HG03095 (cell line): ENCODE results near the gene MATN4.
"Not testable (repeated sequence)": the region's sequence is repeated elsewhere in the genome, so short reads cannot be mapped to it uniquely, and the experiment has no call there.

Source experiments
- ATAC-seq: cut with Tn5 transposase; IDR thresholded peaks from one replicate; pipeline ENCODE4 v1.9.1; 2021; ENCODE audit warnings: moderate library complexity; ENCODE audit not compliant: unreplicated experiment

MATN4 gene

GRCh38 chr20:45308117-45308778 is at the start of gene MATN4:
Gene MATN4 (minus strand): TSS chr20:45308299. CDS start chr20:45305582, 2,717 bp downstream.
- ATAC-seq = no peak

GRCh38 chr20:45355209-45356084 is 47.3 kb upstream of the MATN4 start:
- ATAC-seq = no peak

- ATAC-seq = no peak
Observed at GRCh38 chr20:45354423-45355208, 46.5 kb upstream of the MATN4 start.

DNA sequence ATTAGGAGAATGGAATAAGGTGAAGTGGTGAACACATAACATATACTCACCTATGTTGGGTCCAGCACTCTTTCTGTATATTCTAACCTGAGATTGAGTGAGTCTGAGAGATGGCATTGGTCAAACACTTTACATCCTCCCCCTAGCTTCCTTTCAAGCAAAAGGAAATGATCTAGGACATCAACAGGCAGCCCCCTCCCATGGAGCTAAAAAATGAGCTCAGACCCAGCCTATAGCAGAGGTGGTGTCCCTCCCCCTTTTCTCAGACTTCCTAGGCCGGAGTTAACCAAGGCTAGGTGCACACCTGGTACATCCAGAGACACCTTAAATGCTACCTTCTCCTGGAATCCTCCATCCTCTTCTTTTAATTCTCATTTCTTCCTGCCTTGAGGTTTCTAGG is 45.6 kb upstream of the MATN4 start:
- ATAC-seq = no peak

DNA sequence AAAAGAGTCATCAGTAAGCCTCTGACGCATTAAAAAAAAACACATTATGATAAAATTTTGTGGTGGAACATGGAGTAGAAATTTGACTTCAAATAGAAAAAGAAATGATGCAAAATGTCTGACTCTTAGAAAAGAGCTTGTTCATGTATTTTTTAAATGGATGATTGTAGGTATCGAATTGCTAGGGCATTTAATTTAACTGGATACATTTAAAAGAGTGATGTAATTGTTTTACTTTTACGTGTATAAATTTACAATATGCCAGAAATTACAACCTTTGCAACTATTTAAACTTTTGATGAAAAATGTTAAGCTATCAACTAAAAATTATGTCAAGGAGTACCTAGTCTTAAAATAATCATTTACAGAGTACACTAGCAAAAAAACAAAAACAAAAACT is 44.6 kb upstream of the MATN4 start:
- no peak for ATAC-seq

DNA sequence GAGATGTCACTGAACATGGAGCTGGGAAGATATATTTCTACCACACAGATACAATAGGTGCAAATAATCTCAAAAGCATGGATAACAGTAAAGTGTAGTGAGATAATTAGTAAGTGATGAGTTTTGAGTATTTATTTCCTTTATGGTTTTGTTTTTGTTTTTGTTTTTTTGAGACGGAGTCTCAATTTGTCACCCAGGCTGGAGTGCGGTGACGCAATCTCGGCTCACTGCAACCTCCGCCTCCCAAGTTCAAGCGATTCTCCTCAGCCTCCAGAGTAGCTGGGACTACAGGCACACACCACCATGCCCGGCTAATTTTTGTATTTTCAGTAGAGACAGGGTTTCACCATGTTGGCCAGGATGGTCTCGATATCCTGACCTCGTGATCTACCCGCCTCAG is 42.7 kb upstream of the MATN4 start:
- not testable (repeated sequence) for ATAC-seq

DNA sequence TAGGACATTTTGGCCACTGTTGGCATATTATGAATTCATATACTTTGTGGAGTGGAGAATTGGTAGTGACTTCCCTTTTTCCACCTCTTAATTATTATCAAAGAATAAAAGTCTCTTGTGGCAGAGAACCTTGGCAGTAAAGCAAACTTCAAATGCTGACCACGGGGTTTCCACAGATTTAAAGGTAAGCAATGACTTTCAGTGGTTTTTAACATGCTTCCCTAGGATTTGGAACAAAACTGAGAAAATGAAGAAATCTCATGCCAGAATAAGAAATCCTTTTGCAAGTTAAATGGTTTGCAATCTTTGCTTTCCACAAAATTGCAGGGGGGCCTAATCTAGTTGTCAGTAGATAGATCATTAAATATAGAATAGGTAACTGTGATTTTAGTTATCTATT is 42.1 kb upstream of the MATN4 start:
- no peak for ATAC-seq

- no peak for ATAC-seq
Observed at GRCh38 chr20:45347936-45348778, 40.1 kb upstream of the MATN4 start, which contains the start of gene SDC4. Gene SDC4 (minus strand): TSS chr20:45348424. CDS start chr20:45348384, 40 bp downstream.

GRCh38 chr20:45347297-45347935 is 39.3 kb upstream of the MATN4 start:
- ATAC-seq = no peak

- no peak for ATAC-seq
Observed at GRCh38 chr20:45346851-45347250, 38.8 kb upstream of the MATN4 start.

DNA sequence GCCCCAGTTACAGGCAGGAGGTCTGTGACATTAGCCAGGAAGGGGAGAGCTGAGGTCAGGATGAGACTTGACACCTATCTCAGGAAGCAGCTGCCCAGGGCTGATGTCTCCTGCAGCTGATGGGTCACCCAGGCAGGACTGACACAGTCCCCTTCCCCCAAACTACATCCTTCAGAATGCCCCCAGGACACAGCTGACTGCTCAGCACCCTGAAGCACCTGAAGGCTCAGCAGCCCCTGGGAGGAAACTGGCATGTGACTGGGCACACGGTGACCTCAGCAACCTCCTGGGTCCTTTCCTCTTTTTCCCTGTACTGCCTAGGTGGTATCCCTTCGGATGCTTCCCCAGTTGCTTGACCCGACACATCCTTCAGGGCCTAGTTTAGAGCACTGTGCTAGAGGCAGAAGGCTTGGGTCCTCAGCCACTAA is 38.2 kb upstream of the MATN4 start:
- no peak for ATAC-seq

DNA sequence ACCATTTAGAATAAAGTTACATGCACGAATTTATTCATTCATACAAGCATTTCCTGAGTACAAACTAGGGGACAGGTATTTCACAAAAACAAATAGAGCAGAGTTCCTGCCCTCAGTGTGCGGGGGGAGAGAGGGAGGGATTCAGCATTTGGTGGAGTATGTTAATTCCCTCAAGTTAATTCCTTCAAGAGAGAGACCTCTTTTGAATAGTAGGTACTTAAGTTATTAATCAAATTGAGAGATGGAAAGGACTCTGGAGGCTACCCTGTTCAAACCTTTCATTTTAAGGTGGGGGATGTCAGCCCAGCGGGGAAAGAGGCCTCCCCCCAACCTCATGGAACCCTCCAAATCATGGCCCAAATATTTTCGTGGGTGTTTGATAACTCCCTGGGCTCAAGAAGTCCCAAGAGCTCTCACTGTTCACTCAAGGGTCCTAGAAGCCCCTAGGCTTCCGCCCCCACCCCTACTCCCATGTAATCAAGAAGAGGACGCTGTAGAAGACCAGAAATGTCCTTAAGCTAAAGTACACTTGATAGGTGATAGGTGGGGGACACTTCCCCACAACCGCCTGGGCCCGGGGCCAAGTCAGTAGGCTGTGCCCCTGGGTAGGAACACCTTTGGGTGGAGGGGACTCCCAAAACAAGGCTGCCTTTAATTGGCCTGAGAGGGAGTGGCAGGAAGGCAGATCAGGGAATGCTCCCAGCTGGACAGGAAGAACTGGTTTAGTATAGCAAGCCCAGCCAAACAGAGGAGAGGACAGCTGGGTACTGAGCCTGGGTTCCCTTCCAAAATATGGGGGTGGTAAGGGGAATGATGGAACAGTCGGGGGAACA is 37.2 kb upstream of the MATN4 start:
- no peak for ATAC-seq

DNA sequence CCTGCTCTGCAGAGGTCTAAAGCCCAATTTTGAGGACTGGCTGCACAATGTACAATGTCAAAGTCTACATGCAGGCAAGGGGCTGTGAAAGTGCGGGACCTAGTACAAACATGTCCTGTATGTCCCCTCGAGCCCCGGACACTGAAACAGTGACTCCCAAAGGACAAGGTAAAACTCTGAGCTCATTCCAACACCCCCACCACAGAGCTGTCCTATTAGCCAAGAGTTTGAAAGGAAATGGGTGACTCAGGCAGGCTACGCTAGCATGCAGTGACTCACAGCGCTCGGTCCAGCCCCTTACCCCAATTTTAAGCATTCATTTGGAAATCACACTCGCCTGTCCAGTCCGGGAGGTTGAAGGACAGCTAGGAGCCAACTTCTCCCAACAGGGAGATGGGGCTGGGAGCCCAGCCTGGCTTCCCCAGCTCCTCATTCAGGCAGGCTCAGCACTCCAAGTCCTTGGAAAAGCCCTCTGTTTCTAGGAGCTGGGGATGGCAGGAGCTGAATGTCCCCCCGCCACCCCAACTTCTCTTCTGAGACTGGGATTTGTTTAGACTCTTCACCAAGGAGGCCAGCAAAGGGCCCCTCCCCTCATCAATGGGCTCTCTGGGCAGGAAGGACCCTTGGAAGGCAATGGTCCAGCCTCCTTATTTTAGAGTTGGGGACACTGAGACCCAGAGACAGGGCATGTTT is 36.2 kb upstream of the MATN4 start:
- no peak for ATAC-seq

- no peak for ATAC-seq
Observed at GRCh38 chr20:45343532-45344167, 35.6 kb upstream of the MATN4 start.

DNA sequence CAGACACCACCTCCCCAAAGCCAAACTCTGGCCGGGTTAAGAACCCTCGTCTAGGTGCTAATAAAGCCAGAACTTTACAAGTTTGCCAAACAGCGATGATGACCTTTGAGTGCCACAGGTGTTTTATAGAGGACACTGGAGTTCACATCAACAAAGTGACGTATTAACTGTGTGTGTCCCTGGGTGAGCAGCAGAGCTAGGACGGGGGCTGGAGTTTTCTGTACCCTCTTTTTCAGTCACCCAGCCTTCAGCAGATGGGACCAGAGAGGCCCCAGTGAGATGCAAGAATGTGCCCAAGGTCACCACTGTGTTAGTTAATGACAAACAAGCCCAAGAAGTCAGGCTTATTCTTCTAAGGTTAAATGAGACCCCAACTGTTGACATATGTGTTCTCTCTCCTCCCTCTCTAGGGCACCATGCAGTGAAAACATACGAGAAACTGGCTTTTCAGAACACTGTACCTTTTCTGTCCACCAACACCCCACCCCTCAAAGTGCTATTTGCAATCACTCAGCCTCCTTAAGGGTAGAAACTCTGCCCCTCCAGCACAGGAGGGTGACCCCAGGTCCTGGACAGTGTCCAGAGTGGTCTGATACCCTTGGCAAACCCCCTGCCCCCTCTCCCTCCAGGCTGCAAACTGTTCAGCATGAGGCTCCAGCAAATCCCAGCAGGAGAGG is 34.9 kb upstream of the MATN4 start:
- no peak for ATAC-seq

DNA sequence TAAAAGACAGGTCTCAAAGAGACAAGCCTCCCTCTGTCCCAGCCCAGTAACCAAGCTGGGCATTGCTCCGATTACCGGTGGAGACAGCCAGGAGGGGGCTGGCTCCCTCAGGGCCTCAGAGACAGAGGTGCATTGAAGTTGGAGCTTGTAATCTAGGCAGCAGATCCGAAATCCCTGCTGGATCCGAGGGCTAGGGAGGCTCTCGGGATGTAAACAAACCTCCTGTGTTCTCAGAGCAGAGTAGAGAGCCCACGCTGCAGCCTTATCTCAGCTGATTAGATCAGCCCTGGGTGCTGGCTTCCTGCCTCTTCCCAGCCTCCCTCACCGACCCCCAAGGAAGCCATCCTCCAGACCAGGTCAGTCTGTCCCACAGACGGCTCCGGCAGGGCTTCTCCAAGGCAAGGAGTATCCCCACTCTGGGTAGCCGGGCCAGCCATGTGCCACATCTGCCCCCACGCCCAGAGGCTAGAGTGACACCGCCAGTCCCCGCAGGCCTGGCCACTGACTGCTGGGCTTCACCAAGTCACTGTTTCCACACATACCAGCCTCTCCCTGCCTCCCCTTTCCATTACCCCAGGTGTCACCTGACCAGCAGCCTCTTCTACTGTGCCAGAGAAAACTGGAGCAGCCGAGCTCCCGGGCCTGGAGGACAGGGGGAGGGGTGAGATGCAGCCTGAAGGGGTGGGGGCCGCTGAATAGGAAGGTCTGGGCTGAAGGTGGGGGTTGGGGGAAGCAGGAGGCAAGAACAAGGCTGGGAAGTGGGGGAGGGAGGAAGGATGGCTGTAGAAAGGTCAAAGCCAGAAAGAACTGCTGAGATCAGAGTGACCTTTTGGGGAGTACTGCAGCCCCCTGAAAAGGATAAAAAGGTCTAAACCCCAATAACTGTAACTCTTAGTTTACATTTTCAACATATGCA is 34.1 kb upstream of the MATN4 start:
- no peak for ATAC-seq

GRCh38 chr20:45341579-45341938 is 33.5 kb upstream of the MATN4 start:
- no peak for ATAC-seq
